Measurements from ENCODE around the gene GFAP.

The GFAP gene

GRCh38 chr17:44932096-44932786 is 16.9 kb upstream of the GFAP start:
- in situ Hi-C loops (cut with HindIII; ENCODE audit: low sequenced_read_pairs): no loop called here

- in situ Hi-C loops (cut with HindIII; ENCODE audit: low sequenced_read_pairs): no loop called here
These were observed 16.1 kb upstream of the GFAP start for GRCh38 chr17:44931376-44931775.

- in situ Hi-C loops (cut with HindIII; ENCODE audit: low sequenced_read_pairs): no loop called here
These were observed 15.4 kb upstream of the GFAP start for GRCh38 chr17:44930667-44931066.

- in situ Hi-C loops (cut with HindIII; ENCODE audit: low sequenced_read_pairs): no loop called here
These were observed 13.8 kb upstream of the GFAP start for GRCh38 chr17:44928950-44929720.

- in situ Hi-C loops (cut with HindIII; ENCODE audit: low sequenced_read_pairs): no loop called here
These were observed 12.8 kb upstream of the GFAP start for GRCh38 chr17:44928136-44928535.

- in situ Hi-C loops (cut with HindIII; ENCODE audit: low sequenced_read_pairs): no loop called here
These were observed 12.4 kb upstream of the GFAP start for GRCh38 chr17:44927696-44928095.

GRCh38 chr17:44926821-44927525 is 11.7 kb upstream of the GFAP start:
- in situ Hi-C loops (cut with HindIII; ENCODE audit: low sequenced_read_pairs): no loop called here

GRCh38 chr17:44925731-44926697 is 10.7 kb upstream of the GFAP start:
- in situ Hi-C loops (cut with HindIII; ENCODE audit: low sequenced_read_pairs): no loop called here

GRCh38 chr17:44924107-44924544 is 8.8 kb upstream of the GFAP start:
- in situ Hi-C loops (cut with HindIII; ENCODE audit: low sequenced_read_pairs): no loop called here

GRCh38 chr17:44922746-44923470 is 7.6 kb upstream of the GFAP start:
- in situ Hi-C loops (cut with HindIII; ENCODE audit: low sequenced_read_pairs): no loop called here

GRCh38 chr17:44922136-44922535 is 6.8 kb upstream of the GFAP start:
- in situ Hi-C loops (cut with HindIII; ENCODE audit: low sequenced_read_pairs): no loop called here

- in situ Hi-C loops (cut with HindIII; ENCODE audit: low sequenced_read_pairs): no loop called here
These were observed 6.0 kb upstream of the GFAP start for GRCh38 chr17:44921122-44921882.

- in situ Hi-C loops (cut with HindIII; ENCODE audit: low sequenced_read_pairs): no loop called here
These were observed 5.3 kb upstream of the GFAP start for GRCh38 chr17:44920565-44920940.

- in situ Hi-C loops (cut with HindIII; ENCODE audit: low sequenced_read_pairs): no loop called here
These were observed 4.7 kb upstream of the GFAP start for GRCh38 chr17:44919885-44920564.

GRCh38 chr17:44919411-44919810 is 4.1 kb upstream of the GFAP start:
- in situ Hi-C loops (cut with HindIII; ENCODE audit: low sequenced_read_pairs): no loop called here

GRCh38 chr17:44918006-44918405 is 2.7 kb upstream of the GFAP start:
- in situ Hi-C loops (cut with HindIII; ENCODE audit: low sequenced_read_pairs): no loop called here

- in situ Hi-C loops (cut with HindIII; ENCODE audit: low sequenced_read_pairs): no loop called here
These were observed 2.2 kb upstream of the GFAP start for GRCh38 chr17:44917456-44917855.

- in situ Hi-C loops (cut with HindIII; ENCODE audit: low sequenced_read_pairs): no loop called here
These were observed 1.5 kb upstream of the GFAP start for GRCh38 chr17:44916781-44917241.
